Naive thymus-derived CD4-positive, alpha-beta T cell (primary cell): ENCODE data around the gene XRCC2. TPM values are rescaled to one million over a fixed set of nuclear protein-coding genes. Genes with fewer than 3 reads are reported as not detected.
"Not testable (repeated sequence)": the region's sequence is repeated elsewhere in the genome, so short reads cannot be mapped to it uniquely, and the experiment has no call there.

Source experiments
- ATAC-seq: fragments of 150-1000 bp; cut with Tn5 transposase; 2 replicates; pipeline ENCODE4 v1.10.0; 2021; ENCODE audit warnings: mild to moderate bottlenecking, moderate library complexity
- CTCF ChIA-PET: fragments of 350-600 bp; sonication (Branson Sonifier 250); formaldehyde crosslinking; loops from one replicate; lab custom pipeline; 2021; ENCODE audit warnings: antibody characterized with exemption; lab: Charles Lee
- POLR2A ChIA-PET: fragments of 350-600 bp; sonication (Branson Sonifier 250); formaldehyde crosslinking; loops from one replicate; lab custom pipeline; 2021; ENCODE audit warnings: antibody characterized with exemption, inconsistent platforms; lab: Charles Lee
- DNase-seq, 9 donors: peaks; one replicate each; pipeline versions ENCODE4 v3.0.0 to v3.0.0-alpha.2; 2020 to 2022; ENCODE audit warnings: mixed read lengths in 1 of 9
- H3K27ac ChIP-seq: one replicate; pipeline ENCODE4 v1.7.0; 2013; ENCODE audit warnings: mild to moderate bottlenecking, low read depth, low read length, moderate library complexity
- H3K27me3 ChIP-seq, 2 donors: one replicate each; pipeline ENCODE4 v1.7.0; 2013; ENCODE audit warnings: low read length in 2 of 2, mild to moderate bottlenecking in 2 of 2, moderate library complexity in 2 of 2; ENCODE audit not compliant: control insufficient read depth in 2 of 2, insufficient read depth in 2 of 2
- H3K36me3 ChIP-seq, 3 experiments: 1 replicate in 2 of 3; 2 replicates in 1 of 3; pipeline ENCODE4 v1.7.0; 2013; ENCODE audit warnings: low read length in 3 of 3, mild to moderate bottlenecking in 3 of 3, moderate library complexity in 1 of 3; ENCODE audit not compliant: insufficient read depth in 3 of 3, control insufficient read depth in 2 of 3
- H3K4me1 ChIP-seq, 2 donors: one replicate each; pipeline ENCODE4 v1.7.0; 2013; ENCODE audit warnings: low read length in 2 of 2, mild to moderate bottlenecking in 2 of 2, moderate library complexity in 1 of 2; ENCODE audit not compliant: control insufficient read depth in 2 of 2, insufficient read depth in 2 of 2
- H3K4me3 ChIP-seq: 2 replicates; pipeline ENCODE4 v1.7.0; 2013; ENCODE audit warnings: mild to moderate bottlenecking, low read length
- H3K9me3 ChIP-seq, 3 experiments: 1 replicate in 2 of 3; 2 replicates in 1 of 3; pipeline ENCODE4 v1.7.0; 2013; ENCODE audit warnings: low read length in 3 of 3; ENCODE audit not compliant: control insufficient read depth in 2 of 3
- H3K27ac Mint-ChIP-seq, 9 donors: one replicate each; pipeline ENCODE4 v1.8.0; 2020 to 2022; ENCODE audit warnings: mixed read lengths in 9 of 9, mild to moderate bottlenecking in 8 of 9, moderate library complexity in 5 of 9, inconsistent platforms in 2 of 9
- H3K27me3 Mint-ChIP-seq, 5 donors: one replicate each; pipeline ENCODE4 v1.8.0; 2021 to 2022; ENCODE audit warnings: mixed read lengths in 5 of 5, mild to moderate bottlenecking in 1 of 5
- H3K36me3 Mint-ChIP-seq, 5 donors: one replicate each; pipeline ENCODE4 v1.8.0; 2020 to 2022; ENCODE audit warnings: mixed read lengths in 5 of 5, mild to moderate bottlenecking in 3 of 5, inconsistent platforms in 1 of 5
- H3K4me1 Mint-ChIP-seq, 7 donors: one replicate each; pipeline ENCODE4 v1.8.0; 2020 to 2022; ENCODE audit warnings: mixed read lengths in 7 of 7, mild to moderate bottlenecking in 3 of 7, inconsistent platforms in 1 of 7
- H3K4me3 Mint-ChIP-seq, 10 donors: one replicate each; pipeline ENCODE4 v1.8.0; 2020 to 2022; ENCODE audit warnings: mild to moderate bottlenecking in 10 of 10, mixed read lengths in 10 of 10, moderate library complexity in 6 of 10, inconsistent platforms in 2 of 10
- H3K9me3 Mint-ChIP-seq, 11 donors: one replicate each; pipeline ENCODE4 v1.8.0; 2020 to 2022; ENCODE audit warnings: mixed read lengths in 11 of 11, mild to moderate bottlenecking in 4 of 11, inconsistent platforms in 1 of 11, moderate library complexity in 1 of 11
- intact Hi-C, 2 donors: fragments of 100-400 bp; cut with micrococcal nuclease; formaldehyde crosslinking; loops; one replicate each; pipeline ENCODE4 v1.15.1; 2023
- polyA plus RNA-seq, 2 donors: library from polyadenylated mRNA; unstranded; fragments of 300-500 nt; fragmentation: Illumina TruSeq; gene quantifications; one replicate each; pipeline ENCODE4 v1.2.3, GENCODE V29; 2021
- total RNA-seq, 6 experiments: library from RNA in 5 of 6; stranded (reverse) in 5 of 6; gene quantifications; 1 replicate in 5 of 6; 2 replicates in 1 of 6; pipeline ENCODE4 v1.2.3 and lab custom pipeline; 2021 to 2026

Gene XRCC2
- total and polyA plus RNA-seq, 7 experiments from 2014 or later: 0.20 to 13.8 (median 0.56) TPM

DNA sequence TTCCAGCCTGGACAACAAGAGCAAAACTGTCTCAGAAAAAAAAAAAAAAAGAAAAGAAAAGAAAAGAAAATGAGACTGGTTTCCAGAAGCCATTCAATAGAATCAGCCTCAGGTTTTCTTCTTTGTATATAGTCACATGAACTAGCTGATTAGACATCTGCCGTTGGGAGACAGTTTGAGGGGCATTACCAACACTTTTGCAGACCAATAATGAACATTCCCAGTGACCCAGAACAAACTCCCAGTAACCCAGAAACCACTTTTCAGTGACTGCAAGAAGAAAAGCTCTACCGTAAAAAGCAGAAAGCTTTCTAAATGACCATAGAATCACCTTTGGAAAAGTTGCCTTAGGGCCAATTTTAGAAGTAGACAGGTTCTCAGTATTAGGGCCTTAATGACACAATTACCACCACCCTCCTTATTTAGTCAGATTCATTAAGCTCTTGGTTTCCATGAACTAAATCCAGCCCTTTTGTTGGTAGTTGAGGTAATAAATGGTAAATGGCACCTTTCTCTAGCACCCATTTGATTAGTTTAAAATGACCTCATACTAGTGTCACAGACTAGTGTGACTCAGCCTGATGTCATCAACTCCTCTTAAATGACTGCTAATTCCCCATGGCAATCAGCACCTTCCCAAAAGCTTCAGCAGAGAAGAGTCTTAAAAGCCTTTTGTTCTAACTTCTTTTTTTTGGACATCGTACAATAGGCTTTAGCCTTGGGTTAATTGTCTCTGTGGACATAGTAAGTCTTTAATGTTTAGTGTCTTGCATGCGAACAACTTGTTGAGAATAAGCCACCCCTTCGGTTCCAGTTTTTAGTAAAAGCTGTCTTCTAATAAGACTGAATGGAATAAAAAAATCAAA is 33.6 kb upstream of the XRCC2 start:
- Mint-ChIP-seq H3K4me1 (peaks cover 0 to 9% (median 3%) of the 10 kb centered on the region in 7 donors), H3K27me3 (peaks cover 0 to 3% (median 0%) of the 10 kb centered on the region in 5 donors), H3K36me3 (peaks cover 0 to 3% (median 0%) of the 10 kb centered on the region in 5 donors), H3K9me3 (peaks cover 3 to 12% (median 9%) of the 10 kb centered on the region in 11 donors), H3K27ac (no peak overlapping the region), H3K4me3 (no peak overlapping the region)
- no peak for DNase-seq
- no peaks in the 10 kb centered on the region for H3K27me3 ChIP-seq
- POLR2A ChIA-PET: no interaction called here
- intact Hi-C loops: loop anchor here in 1 of 2 donors (5.0 to 10.0 kb wide), 3 partner anchors 512 to 777 kb away; no protein-coding TSS in a partner anchor
- no peak overlapping the region for H3K4me3 ChIP-seq
- peaks cover 0 to 12% (median 5%) of the 10 kb centered on the region in 3 experiments for H3K9me3 ChIP-seq
- H3K36me3 ChIP-seq: no peaks in the 10 kb centered on the region
- no peaks in the 10 kb centered on the region for H3K4me1 ChIP-seq
- no peak for ATAC-seq
- CTCF ChIA-PET: no interaction called here
- no peak overlapping the region for H3K27ac ChIP-seq

DNA sequence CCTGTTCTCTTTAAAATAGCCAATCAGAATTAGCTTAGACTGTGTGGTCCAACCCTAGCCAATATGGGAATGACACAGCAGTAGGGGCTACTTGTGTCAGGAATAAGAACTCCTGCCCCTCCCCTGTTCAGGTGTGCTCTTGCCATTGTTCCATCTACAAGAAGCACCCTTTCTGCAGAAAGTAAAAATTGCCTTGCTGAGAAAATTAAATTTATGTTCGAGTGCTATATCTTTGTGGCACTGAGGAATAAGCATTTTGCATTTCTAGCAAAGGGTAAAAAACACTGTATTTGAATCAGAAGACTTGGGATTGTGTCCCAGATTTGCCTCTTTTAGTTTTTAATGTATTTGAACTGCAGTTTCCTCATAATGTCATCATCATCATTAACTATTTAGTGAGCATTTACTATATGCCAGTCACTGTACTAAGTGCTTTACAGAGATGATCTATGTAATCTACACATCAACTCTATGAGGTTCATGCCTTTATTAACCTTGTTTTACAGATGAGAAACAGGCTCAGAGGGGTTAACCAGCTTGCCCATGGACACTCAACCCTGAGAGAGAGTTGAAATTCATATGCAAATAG is 28.9 kb upstream of the XRCC2 start:
- Mint-ChIP-seq H3K27ac (no peak overlapping the region), H3K4me1 (peaks cover 0 to 5% (median 0%) of the 10 kb centered on the region in 7 donors), H3K36me3 (peaks cover 0 to 4% (median 0%) of the 10 kb centered on the region in 5 donors), H3K27me3 (no peaks in the 10 kb centered on the region), H3K9me3 (peaks cover 5 to 27% (median 13%) of the 10 kb centered on the region in 11 donors), H3K4me3 (no peak overlapping the region)
- Histone ChIP-seq H3K4me3 (no peak overlapping the region), H3K9me3 (peaks cover 0 to 15% (median 5%) of the 10 kb centered on the region in 3 experiments), H3K36me3 (no peaks in the 10 kb centered on the region), H3K4me1 (no peaks in the 10 kb centered on the region), H3K27ac (no peak overlapping the region), H3K27me3 (no peaks in the 10 kb centered on the region)
- DNase-seq (no peak), ATAC-seq (no peak)
- ChIA-PET CTCF (interaction anchor here (1.0 kb wide), 1 partner anchor 368 kb away, joined by 3 read pairs; no protein-coding TSS in a partner anchor), POLR2A (no interaction called here)
- intact Hi-C loops: loop anchor here in 1 of 2 donors (5.0 to 10.0 kb wide), 3 partner anchors 508 to 773 kb away; no protein-coding TSS in a partner anchor

DNA sequence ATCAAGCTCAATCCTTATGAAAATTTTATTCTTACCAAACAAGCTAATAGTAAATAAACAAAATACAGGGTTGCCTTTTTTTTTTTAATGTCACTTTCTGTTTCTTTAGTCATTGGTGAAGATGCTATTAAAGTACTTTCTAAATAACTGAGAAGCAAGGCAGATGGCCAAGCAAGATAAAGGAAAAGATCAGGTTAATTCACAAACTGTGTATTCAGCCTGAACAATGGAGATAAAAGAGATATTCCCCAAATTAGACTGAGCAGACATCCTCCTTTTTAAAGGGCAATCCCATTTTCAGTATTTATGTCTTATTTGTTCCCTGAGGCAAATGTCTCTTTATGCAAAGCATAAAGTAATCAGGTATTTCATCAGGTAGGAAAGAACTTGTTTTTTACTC is 23.1 kb upstream of the XRCC2 start:
- ChIA-PET CTCF (no interaction called here), POLR2A (no interaction called here)
- DNase-seq (no peak), ATAC-seq (no peak)
- Histone ChIP-seq H3K4me3 (no peak overlapping the region), H3K9me3 (no peaks in the 10 kb centered on the region), H3K27me3 (no peaks in the 10 kb centered on the region), H3K36me3 (no peaks in the 10 kb centered on the region), H3K4me1 (no peaks in the 10 kb centered on the region), H3K27ac (no peak overlapping the region)
- H3K9me3 Mint-ChIP-seq: peaks cover 0 to 11% (median 2%) of the 10 kb centered on the region in 11 donors
- H3K27me3 Mint-ChIP-seq: no peaks in the 10 kb centered on the region
- H3K4me1 Mint-ChIP-seq: peaks cover 0 to 7% (median 0%) of the 10 kb centered on the region in 7 donors
- intact Hi-C loops: no loop called here
- H3K27ac Mint-ChIP-seq: peak overlapping the region in 2 of 9 donors; percentile 11 to 20
- H3K36me3 Mint-ChIP-seq: no peaks in the 10 kb centered on the region
- no peak overlapping the region for H3K4me3 Mint-ChIP-seq

DNA sequence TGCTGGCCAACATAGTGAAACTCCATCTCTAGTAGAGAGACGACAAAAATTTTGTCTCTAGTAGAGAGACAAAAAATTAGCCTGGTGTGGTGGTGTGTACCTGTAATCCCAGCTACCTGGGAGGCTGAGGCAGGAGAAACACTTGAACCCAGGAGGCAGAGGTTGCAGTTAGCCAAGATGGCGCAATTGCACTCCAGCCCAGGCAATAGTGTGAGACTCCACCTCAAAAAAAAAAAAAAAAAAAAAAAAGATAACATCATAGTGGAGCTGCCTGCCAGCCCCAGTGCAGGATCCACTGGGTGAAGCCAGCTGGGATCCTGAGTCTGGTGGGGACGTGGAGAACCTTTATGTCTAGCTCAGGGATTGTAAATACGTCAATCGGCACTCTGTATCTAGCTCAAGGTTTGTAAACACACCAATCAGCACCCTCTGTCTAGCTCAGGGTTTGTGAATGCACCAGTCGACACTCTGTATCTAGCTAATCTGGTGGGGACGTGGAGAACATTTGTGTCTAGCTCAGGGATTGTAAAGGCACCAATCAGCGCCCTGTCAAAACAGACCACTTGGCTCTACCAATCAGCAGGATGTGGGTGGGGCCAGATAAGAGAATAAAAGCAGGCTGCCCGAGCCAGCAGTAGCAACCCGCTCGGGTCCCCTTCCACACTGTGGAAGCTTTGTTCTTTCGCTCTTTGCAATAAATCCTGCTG is 21.5 kb upstream of the XRCC2 start:
- H3K4me3 ChIP-seq, DNase-seq, H3K36me3 ChIP-seq, H3K4me3 Mint-ChIP-seq, ATAC-seq, H3K27ac Mint-ChIP-seq, H3K27ac ChIP-seq, H3K27me3 Mint-ChIP-seq, intact Hi-C loops, H3K9me3 Mint-ChIP-seq, CTCF ChIA-PET, POLR2A ChIA-PET, H3K9me3 ChIP-seq, H3K4me1 Mint-ChIP-seq, H3K27me3 ChIP-seq, H3K4me1 ChIP-seq, H3K36me3 Mint-ChIP-seq: not testable (repeated sequence)

DNA sequence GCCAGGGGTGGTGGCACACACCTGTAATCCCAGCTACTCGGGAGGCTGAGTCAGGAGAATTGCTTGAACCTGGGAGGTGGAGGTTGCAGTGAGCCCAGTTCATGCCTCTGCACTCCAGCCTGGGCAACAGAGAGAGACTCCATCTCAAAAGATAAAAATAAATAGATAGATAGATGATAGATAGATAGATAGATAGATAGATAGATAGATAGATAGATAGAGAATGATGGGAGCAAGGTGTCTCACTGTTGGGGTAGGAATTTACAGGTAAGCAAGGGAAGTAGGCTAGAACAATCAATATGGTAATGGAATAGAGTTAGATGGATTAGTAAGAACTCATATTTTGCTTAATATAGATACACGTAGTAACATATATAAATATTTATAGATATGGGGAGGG is 16.3 kb upstream of the XRCC2 start:
- H3K36me3 ChIP-seq, H3K27me3 Mint-ChIP-seq, H3K4me1 Mint-ChIP-seq, H3K27ac Mint-ChIP-seq, H3K4me3 Mint-ChIP-seq, H3K36me3 Mint-ChIP-seq, H3K27me3 ChIP-seq, intact Hi-C loops, H3K9me3 ChIP-seq, H3K4me3 ChIP-seq, POLR2A ChIA-PET, H3K27ac ChIP-seq, CTCF ChIA-PET, H3K9me3 Mint-ChIP-seq, DNase-seq, H3K4me1 ChIP-seq, ATAC-seq: not testable (repeated sequence)

DNA sequence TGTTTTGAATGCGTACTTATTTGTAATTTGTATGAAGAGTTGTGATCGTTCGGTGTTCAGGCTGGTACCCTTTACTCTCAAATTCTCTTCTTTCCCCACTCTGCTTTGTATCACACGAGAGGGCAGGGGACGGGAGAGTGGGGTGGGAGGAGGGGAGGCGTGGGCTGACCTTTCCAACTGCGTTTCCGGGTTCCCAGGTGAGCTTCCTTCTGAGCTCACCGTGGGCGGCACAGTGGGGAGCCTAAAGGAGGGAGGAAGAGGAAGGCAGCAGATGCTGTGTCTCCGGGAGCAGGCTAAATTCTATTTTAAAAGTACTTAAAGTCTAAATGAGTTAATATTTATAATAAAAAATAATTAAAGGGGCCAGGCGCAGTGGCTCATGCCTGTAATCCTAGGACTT is 7.4 kb upstream of the XRCC2 start:
- no peak for ATAC-seq
- POLR2A ChIA-PET: no interaction called here
- H3K9me3 ChIP-seq: no peaks in the 10 kb centered on the region
- no peaks in the 10 kb centered on the region for H3K4me1 Mint-ChIP-seq
- no peak overlapping the region for H3K4me3 ChIP-seq
- CTCF ChIA-PET: no interaction called here
- H3K4me3 Mint-ChIP-seq: no peak overlapping the region
- no peaks in the 10 kb centered on the region for H3K4me1 ChIP-seq
- no peaks in the 10 kb centered on the region for H3K36me3 Mint-ChIP-seq
- H3K27me3 ChIP-seq: no peaks in the 10 kb centered on the region
- no peaks in the 10 kb centered on the region for H3K9me3 Mint-ChIP-seq
- intact Hi-C loops: no loop called here
- no peak overlapping the region for H3K27ac Mint-ChIP-seq
- DNase-seq: no peak
- no peak overlapping the region for H3K27ac ChIP-seq
- no peaks in the 10 kb centered on the region for H3K27me3 Mint-ChIP-seq
- no peaks in the 10 kb centered on the region for H3K36me3 ChIP-seq
